HepG2 (cell line): ENCODE measurements around the gene BICDL2. TPM values are rescaled to one million over a fixed set of nuclear protein-coding genes. Genes with fewer than 3 reads are reported as not detected.

ENCODE experiments used
- AFF4 ChIP-seq: sonication (generic); formaldehyde crosslinking; IDR thresholded peaks from 2 replicates; pipeline ENCODE4 v1.4.0; 2020; ENCODE audit warnings: missing genetic modification reagents
- CCAR2 ChIP-seq: fragments of 200-400 bp; formaldehyde crosslinking; optimal IDR thresholded peaks from 2 replicates; pipeline ENCODE3; 2018; ENCODE audit warnings: low read depth, mild to moderate bottlenecking, low read length, moderate library complexity
- EP300 ChIP-seq, 3 experiments: sonication (generic) in 1 of 3; formaldehyde crosslinking in 1 of 3; IDR thresholded peaks; 2 replicates each; pipeline versions ENCODE4 v1.5.1 to v1.6.1; 2011 to 2020; ENCODE audit warnings: low read depth in 2 of 3, low read length in 2 of 3, borderline replicate concordance in 1 of 3, improper control_type of control experiment in 1 of 3, mild to moderate bottlenecking in 1 of 3, missing genetic modification reagents in 1 of 3, moderate library complexity in 1 of 3
- ETV5 ChIP-seq: IDR thresholded peaks from 2 replicates; pipeline ENCODE4 v1.6.1; 2018; ENCODE audit warnings: missing biosample characterization, missing genetic modification reagents, inconsistent platforms, borderline replicate concordance
- FOXK1 ChIP-seq: sonication (generic); formaldehyde crosslinking; IDR thresholded peaks from 2 replicates; pipeline ENCODE4 v1.4.0; 2020; ENCODE audit warnings: low read depth, missing genetic modification reagents, borderline replicate concordance
- KLF13 ChIP-seq: sonication (generic); formaldehyde crosslinking; IDR thresholded peaks from 2 replicates; pipeline ENCODE4 v1.4.0; 2020; ENCODE audit warnings: mild to moderate bottlenecking, missing genetic modification reagents
- MEIS2 ChIP-seq: sonication (generic); formaldehyde crosslinking; IDR thresholded peaks from 2 replicates; pipeline ENCODE4 v1.9.0; 2021; ENCODE audit warnings: mild to moderate bottlenecking, missing genetic modification reagents
- MYNN ChIP-seq: sonication (generic); formaldehyde crosslinking; IDR thresholded peaks from 2 replicates; pipeline ENCODE4 v1.4.0; 2020; ENCODE audit warnings: mild to moderate bottlenecking, low read depth, missing genetic modification reagents
- NFYB ChIP-seq: sonication (generic); formaldehyde crosslinking; IDR thresholded peaks from 2 replicates; pipeline ENCODE4 v1.4.0; 2020; ENCODE audit warnings: missing genetic modification reagents
- ONECUT2 ChIP-seq: sonication (generic); formaldehyde crosslinking; IDR thresholded peaks from 2 replicates; pipeline ENCODE4 v1.4.0; 2020; ENCODE audit warnings: missing genetic modification reagents
- POLR2G ChIP-seq: fragments of 200-400 bp; formaldehyde crosslinking; IDR thresholded peaks from 2 replicates; pipeline ENCODE4 v1.6.1; 2018; ENCODE audit warnings: mild to moderate bottlenecking, low read depth, low read length, moderate library complexity
- RFX3 ChIP-seq: IDR thresholded peaks from 2 replicates; pipeline ENCODE4 v1.6.1; 2016; ENCODE audit warnings: missing biosample characterization, missing genetic modification reagents
- SRY ChIP-seq: sonication (generic); formaldehyde crosslinking; IDR thresholded peaks from 2 replicates; pipeline ENCODE4 v1.8.0; 2022; ENCODE audit warnings: mild to moderate bottlenecking, missing genetic modification reagents
- STAT6 ChIP-seq: sonication (generic); formaldehyde crosslinking; IDR thresholded peaks from 2 replicates; pipeline ENCODE4 v1.4.0; 2020; ENCODE audit warnings: missing genetic modification reagents, mild to moderate bottlenecking, borderline replicate concordance
- ZBTB10 ChIP-seq: sonication (generic); formaldehyde crosslinking; IDR thresholded peaks from 2 replicates; pipeline ENCODE4 v1.4.0; 2020; ENCODE audit warnings: missing genetic modification reagents, borderline replicate concordance
- ZBTB3 ChIP-seq: sonication (generic); formaldehyde crosslinking; IDR thresholded peaks from 2 replicates; pipeline ENCODE4 v1.4.0; 2020; ENCODE audit warnings: low read depth, mild to moderate bottlenecking, moderate library complexity, missing genetic modification reagents, borderline replicate concordance
- ZFP1 ChIP-seq: IDR thresholded peaks from 2 replicates; pipeline ENCODE4 v1.6.1; 2016
- ZFP37 ChIP-seq: sonication (generic); formaldehyde crosslinking; IDR thresholded peaks from 2 replicates; pipeline ENCODE4 v1.4.0; 2020; ENCODE audit warnings: missing genetic modification reagents, borderline replicate concordance
- ZNF563 ChIP-seq: sonication (generic); formaldehyde crosslinking; IDR thresholded peaks from 2 replicates; pipeline ENCODE4 v1.8.0; 2022; ENCODE audit warnings: mild to moderate bottlenecking, moderate library complexity, missing genetic modification reagents
- ZNF781 ChIP-seq: sonication (generic); formaldehyde crosslinking; IDR thresholded peaks from 2 replicates; pipeline ENCODE4 v1.5.1; 2020; ENCODE audit warnings: borderline replicate concordance, mild to moderate bottlenecking, missing genetic modification reagents; ENCODE audit errors: not compliant biosample characterization
- polyA plus RNA-seq, 8 experiments: library from polyadenylated mRNA; depleted of rRNA in 3 of 8; stranded (reverse) in 7 of 8; unstranded in 1 of 8; fragments of >200 nt; fragmentation: Illumina TruSeq in 4 of 8; extraction: Trizol in 4 of 8; gene quantifications; 2 replicates each; pipeline versions ENCODE4 v1.2.1 to v1.2.3, GENCODE V29; 2011 to 2016; ENCODE audit warnings: low read depth in 4 of 8, missing spikeins in 1 of 8, mixed read lengths in 1 of 8; ENCODE audit not compliant: insufficient read depth in 1 of 8
- total RNA-seq, 5 experiments: library from RNA; depleted of rRNA; stranded (reverse); fragments of >200 nt; fragmentation: Illumina TruSeq; extraction: Trizol; gene quantifications; 2 replicates each; pipeline ENCODE4 v1.2.3, GENCODE V29; 2016; ENCODE audit warnings: low read depth in 1 of 5

The BICDL2 gene
- total and polyA plus RNA-seq, 2 of the 13 experiments (the other 11 are each of a cell fraction or from before 2014, with no cell fraction given) = 0.12 TPM; not detected in 1

- no peak for TF ChIP-seq ZBTB10 (CRISPR knock-in tag)
- TF ChIP-seq ZBTB3 = no peak
- TF ChIP-seq SRY (CRISPR knock-in tag) = no peak
- no peak for TF ChIP-seq KLF13
- TF ChIP-seq AFF4 (CRISPR knock-in tag) = no peak
- no peak for TF ChIP-seq ZNF563 (CRISPR knock-in tag)
- TF ChIP-seq ETV5 (CRISPR knock-in tag) = 0 out of 2 replicates have a peak, but pooled peaks have one; percentile 18
- TF ChIP-seq STAT6 = no peak
- no peak for TF ChIP-seq MYNN (CRISPR knock-in tag)
- TF ChIP-seq EP300 (IDR thresholded peaks at IDR 0.05; ENCODE audit: low read depth in 2 of 2, low read length in 2 of 2) = no peak
- no peak for TF ChIP-seq EP300 (CRISPR knock-in tag; IDR thresholded peaks at IDR 0.05; ENCODE audit: borderline replicate concordance)
- no peak for TF ChIP-seq MEIS2
- no peak for TF ChIP-seq POLR2G
- no peak for TF ChIP-seq ZNF781
- no peak for TF ChIP-seq FOXK1 (CRISPR knock-in tag)
- no peak for TF ChIP-seq CCAR2
- TF ChIP-seq ONECUT2 (CRISPR knock-in tag) = no peak
- TF ChIP-seq ZFP37 (CRISPR knock-in tag) = no peak
- TF ChIP-seq ZFP1 (CRISPR knock-in tag) = no peak
- no peak for TF ChIP-seq NFYB (CRISPR knock-in tag)
- no peak for TF ChIP-seq RFX3 (CRISPR knock-in tag)
Measured at GRCh38 chr16:3017794-3018506, 18.8 kb downstream of the BICDL2 start, which contains the start of gene CLDN6 (continued).
